Peyer's patch (tissue), 4 donors: ENCODE results near the gene ZNF579. TPM values are rescaled to one million over a fixed set of nuclear protein-coding genes. Genes with fewer than 3 reads are reported as not detected.

Experiments used
- DNase-seq, 3 donors: peaks; one replicate each; pipeline ENCODE4 v3.0.0-alpha.2; 2017 to 2019
- H3K27ac ChIP-seq, 4 donors: fragments of 200-600 bp; sonication (generic); one replicate each; pipeline ENCODE4 v1.5.1; 2016 to 2019
- H3K27me3 ChIP-seq, 2 donors: fragments of 200-600 bp; sonication (generic); one replicate each; pipeline ENCODE4 v1.5.1; 2019
- H3K36me3 ChIP-seq, 3 donors: fragments of 200-600 bp; sonication (generic); one replicate each; pipeline ENCODE4 v1.5.1; 2016 to 2019
- H3K4me1 ChIP-seq, 4 donors: fragments of 200-600 bp; sonication (generic); one replicate each; pipeline ENCODE4 v1.5.1; 2016 to 2019
- H3K4me3 ChIP-seq, 4 donors: fragments of 200-600 bp; sonication (generic); 1 replicate in 3 of 4; 2 replicates in 1 of 4; pipeline ENCODE4 v1.5.1; 2016 to 2019; ENCODE audit warnings: mild to moderate bottlenecking in 1 of 4
- H3K9me3 ChIP-seq, 4 donors: fragments of 200-600 bp; sonication (generic); one replicate each; pipeline ENCODE4 v1.5.1; 2016 to 2019; ENCODE audit warnings: mild to moderate bottlenecking in 1 of 4
- CTCF ChIP-seq, 6 experiments: fragments of 450-650 bp in 4 of 6; fragments of 200-600 bp in 2 of 6; sonication (generic) in 1 of 6; IDR thresholded peaks; one replicate each; pipeline ENCODE4 v1.5.1; 2017 to 2019; ENCODE audit warnings: antibody characterized with exemption in 6 of 6, mild to moderate bottlenecking in 3 of 6, moderate library complexity in 1 of 6
- POLR2A ChIP-seq, 2 donors: fragments of 450-650 bp; IDR thresholded peaks; one replicate each; pipeline ENCODE4 v1.5.1; 2017; ENCODE audit warnings: antibody characterized with exemption in 2 of 2, mild to moderate bottlenecking in 2 of 2, moderate library complexity in 2 of 2
- total RNA-seq, 4 donors: library from RNA; depleted of rRNA; stranded (reverse); fragments of >200 nt; gene quantifications; one replicate each; pipeline ENCODE4 v1.1.0, GENCODE V29; 2016

Gene ZNF579
- total RNA-seq, 4 donors from 2014 or later, result 1.7 to 6.1 (median 3.1) TPM; not detected in 1

GRCh38 chr19:55597501-55597921 lies 16.9 kb upstream of the ZNF579 start:
- TF ChIP-seq CTCF (IDR thresholded peaks at IDR 0.05) (no peak), POLR2A (IDR thresholded peaks at IDR 0.05) (no peak)
- H3K4me3 ChIP-seq, result no peak overlapping the region
- peaks cover 0 to 14% (median 5%) of the 10 kb centered on the region in 4 donors for H3K4me1 ChIP-seq
- no peaks in the 10 kb centered on the region for H3K9me3 ChIP-seq
- DNase-seq, result no peak
- H3K27me3 ChIP-seq, result no peaks in the 10 kb centered on the region
- no peak overlapping the region for H3K27ac ChIP-seq
- peaks cover 0 to 32% (median 0%) of the 10 kb centered on the region in 3 donors for H3K36me3 ChIP-seq

- peaks cover 0 to 39% (median 0%) of the 10 kb centered on the region in 3 donors for H3K36me3 ChIP-seq
- no peak overlapping the region for H3K4me3 ChIP-seq
- no peak for TF ChIP-seq POLR2A (IDR thresholded peaks at IDR 0.05)
- no peak for TF ChIP-seq CTCF (IDR thresholded peaks at IDR 0.05)
- H3K4me1 ChIP-seq, result peaks cover 0 to 7% (median 5%) of the 10 kb centered on the region in 4 donors
- no peak for DNase-seq
- H3K27me3 ChIP-seq, result no peaks in the 10 kb centered on the region
- H3K9me3 ChIP-seq, result no peaks in the 10 kb centered on the region
- H3K27ac ChIP-seq, result no peak overlapping the region
Measured at GRCh38 chr19:55596304-55596703, 15.7 kb upstream of the ZNF579 start.

- TF ChIP-seq POLR2A (IDR thresholded peaks at IDR 0.05), result no peak
- no peak for TF ChIP-seq CTCF (IDR thresholded peaks at IDR 0.05)
- Histone ChIP-seq H3K9me3 (no peaks in the 10 kb centered on the region), H3K27ac (no peak overlapping the region), H3K27me3 (no peaks in the 10 kb centered on the region), H3K4me3 (no peak overlapping the region), H3K4me1 (no peaks in the 10 kb centered on the region), H3K36me3 (peaks cover 0 to 39% (median 0%) of the 10 kb centered on the region in 3 donors)
- no peak for DNase-seq
Measured at GRCh38 chr19:55594996-55595545, 14.4 kb upstream of the ZNF579 start.

GRCh38 chr19:55593096-55593772 lies 12.6 kb upstream of the ZNF579 start:
- no peaks in the 10 kb centered on the region for H3K27me3 ChIP-seq
- no peak for TF ChIP-seq CTCF (IDR thresholded peaks at IDR 0.05)
- no peak for TF ChIP-seq POLR2A (IDR thresholded peaks at IDR 0.05)
- no peak overlapping the region for H3K4me3 ChIP-seq
- no peaks in the 10 kb centered on the region for H3K4me1 ChIP-seq
- no peak for DNase-seq
- peaks cover 0 to 39% (median 0%) of the 10 kb centered on the region in 3 donors for H3K36me3 ChIP-seq
- H3K27ac ChIP-seq, result no peak overlapping the region
- no peaks in the 10 kb centered on the region for H3K9me3 ChIP-seq

GRCh38 chr19:55592391-55593090 lies 11.9 kb upstream of the ZNF579 start:
- Histone ChIP-seq H3K9me3 (no peaks in the 10 kb centered on the region), H3K27ac (no peak overlapping the region), H3K27me3 (no peaks in the 10 kb centered on the region), H3K36me3 (peaks cover 0 to 37% (median 0%) of the 10 kb centered on the region in 3 donors), H3K4me1 (peaks cover 0 to 4% (median 0%) of the 10 kb centered on the region in 4 donors), H3K4me3 (no peak overlapping the region)
- no peak for DNase-seq
- TF ChIP-seq CTCF (IDR thresholded peaks at IDR 0.05), result no peak
- no peak for TF ChIP-seq POLR2A (IDR thresholded peaks at IDR 0.05)
